Natural killer cell (primary cell): Measurements from ENCODE around the gene ZFP14. TPM values are rescaled to one million over a fixed set of nuclear protein-coding genes. Genes with fewer than 3 reads are reported as not detected.
A peak's percentile ranks its signal among the peaks of the same experiment; 100 is the strongest.

ENCODE experiments used
- ATAC-seq, 3 donors: fragments of 150-1000 bp in 2 of 3; fragments of 200-7000 bp in 1 of 3; cut with Tn5 transposase; 1 replicate in 1 of 3; 2 replicates in 2 of 3; pipeline ENCODE4 v1.10.0; 2021; ENCODE audit warnings: mild to moderate bottlenecking in 2 of 3, moderate library complexity in 2 of 3
- DNase-seq, 2 donors: peaks; one replicate each; pipeline versions ENCODE4 v3.0.0 to v3.0.0-alpha.2; 2013 to 2021; ENCODE audit warnings: mixed read lengths in 1 of 2
- H3K27ac ChIP-seq: one replicate; pipeline ENCODE4 v1.5.1; 2013; ENCODE audit warnings: mild to moderate bottlenecking, low read length
- H3K27me3 ChIP-seq: one replicate; pipeline ENCODE4 v1.6.1; 2013; ENCODE audit warnings: low read length; ENCODE audit not compliant: control insufficient read depth, insufficient read depth
- H3K36me3 ChIP-seq: one replicate; pipeline ENCODE4 v1.6.1; 2013; ENCODE audit warnings: low read length; ENCODE audit not compliant: control insufficient read depth, insufficient read depth
- H3K4me1 ChIP-seq: one replicate; pipeline ENCODE4 v1.6.1; 2013; ENCODE audit warnings: low read length; ENCODE audit not compliant: control insufficient read depth, insufficient read depth
- H3K4me3 ChIP-seq: one replicate; pipeline ENCODE4 v1.5.1; 2013; ENCODE audit warnings: low read length
- H3K9me3 ChIP-seq: one replicate; pipeline ENCODE4 v1.6.1; 2013; ENCODE audit warnings: low read length; ENCODE audit not compliant: control insufficient read depth, insufficient read depth
- H3K27ac Mint-ChIP-seq, 2 donors: one replicate each; pipeline ENCODE4 v1.8.0; 2022; ENCODE audit warnings: mild to moderate bottlenecking in 2 of 2, mixed read lengths in 2 of 2, moderate library complexity in 1 of 2
- H3K27me3 Mint-ChIP-seq, 2 donors: one replicate each; pipeline ENCODE4 v1.8.0; 2022; ENCODE audit warnings: low read depth in 2 of 2, mixed read lengths in 2 of 2
- H3K36me3 Mint-ChIP-seq: one replicate; pipeline ENCODE4 v1.8.0; 2022; ENCODE audit warnings: mixed read lengths
- H3K4me1 Mint-ChIP-seq, 2 donors: one replicate each; pipeline ENCODE4 v1.8.0; 2022; ENCODE audit warnings: mixed read lengths in 2 of 2
- H3K4me3 Mint-ChIP-seq: one replicate; pipeline ENCODE4 v1.8.0; 2022; ENCODE audit warnings: mild to moderate bottlenecking, moderate library complexity, mixed read lengths
- H3K9me3 Mint-ChIP-seq, 2 donors: one replicate each; pipeline ENCODE4 v1.8.0; 2022; ENCODE audit warnings: mixed read lengths in 2 of 2
- CTCF ChIP-seq: fragments of 200-600 bp; IDR thresholded peaks from one replicate; pipeline ENCODE4 v1.8.0; 2022; ENCODE audit warnings: antibody characterized with exemption
- WGBS: methylation state at CpG from one replicate; pipeline ENCODE4 v1.1.7; 2013; ENCODE audit warnings: missing lambda C conversion rate; ENCODE audit not compliant: insufficient coverage; 5-methylcytosine and 5-hydroxymethylcytosine counted together
- intact Hi-C: fragments of 100-400 bp; cut with micrococcal nuclease; formaldehyde crosslinking; loops from one replicate; pipeline ENCODE4 v1.14.2; 2022
- total RNA-seq, 4 donors: library from RNA; stranded (reverse); fragments of 120-200 nt in 1 of 4; gene quantifications; one replicate each; pipeline versions ENCODE4 v1.2.3 to v1.2.4, GENCODE V29; 2013 to 2022

The ZFP14 gene
- total RNA-seq, 3 donors from 2014 or later (not counting 1 experiment from before 2014, with no cell fraction given) = 7.4 to 8.2 (median 7.8) TPM

DNA sequence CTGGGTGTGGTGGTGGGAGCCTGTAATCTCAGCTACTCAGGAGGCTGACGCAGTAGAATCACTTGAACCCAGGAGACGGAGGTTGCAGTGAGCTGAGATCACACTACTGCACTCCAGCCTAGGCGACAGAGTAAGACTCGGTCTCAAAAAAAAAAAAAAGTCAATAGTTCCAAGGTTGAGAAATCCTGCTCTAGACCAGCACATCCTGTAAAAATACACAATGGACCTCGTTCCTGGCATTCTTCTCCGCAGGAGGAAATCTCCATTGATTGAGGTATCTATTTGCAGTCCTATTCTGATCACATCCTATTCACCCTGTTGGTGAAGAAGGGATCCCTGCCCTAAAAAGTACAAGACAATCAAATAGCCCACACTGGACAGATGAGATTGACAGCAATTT is 15.2 kb downstream of the ZFP14 start:
- Histone ChIP-seq H3K27ac (no peak overlapping the region), H3K27me3 (no peaks in the 10 kb centered on the region), H3K4me1 (no peaks in the 10 kb centered on the region), H3K4me3 (no peak overlapping the region), H3K9me3 (peaks cover 3% of the 10 kb centered on the region), H3K36me3 (peaks cover 47% of the 10 kb centered on the region)
- intact Hi-C loops = no loop called here
- ATAC-seq (no peak), DNase-seq (no peak)
- no peak for TF ChIP-seq CTCF
- Mint-ChIP-seq H3K27me3 (no peaks in the 10 kb centered on the region), H3K4me3 (no peak overlapping the region), H3K27ac (no peak overlapping the region), H3K36me3 (peaks cover 10% of the 10 kb centered on the region), H3K4me1 (no peaks in the 10 kb centered on the region), H3K9me3 (no peaks in the 10 kb centered on the region)
- 97% methylated on average over 6 of the region's 6 CpGs for WGBS

DNA sequence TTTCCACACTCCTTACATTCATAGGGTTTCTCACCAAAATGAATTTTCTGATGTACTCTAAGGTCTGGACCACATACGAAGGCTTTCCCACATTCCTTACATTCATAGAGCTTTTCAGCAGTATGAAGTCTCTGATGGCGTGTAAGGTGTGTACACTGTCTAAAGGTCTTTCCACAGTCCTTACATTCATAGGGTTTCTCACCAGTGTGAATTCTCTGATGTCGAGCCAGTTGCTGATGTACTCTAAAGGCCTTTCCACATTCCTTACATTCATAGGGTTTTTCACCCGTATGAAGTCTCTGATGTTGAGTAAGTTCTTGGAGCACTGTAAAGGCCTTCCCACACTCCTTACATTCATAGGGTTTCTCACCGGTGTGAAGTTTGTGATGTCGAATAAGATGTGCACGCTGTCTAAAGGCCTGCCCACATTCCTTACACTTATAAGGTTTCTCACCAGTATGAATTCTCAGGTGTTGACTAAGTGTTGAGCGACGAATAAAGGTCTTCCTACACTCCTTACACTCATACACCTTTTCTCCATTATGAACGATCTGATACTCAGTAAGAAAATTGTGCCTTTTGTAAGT is 38.1 kb downstream of the ZFP14 start:
- no peaks in the 10 kb centered on the region for H3K4me1 ChIP-seq
- H3K27me3 ChIP-seq = no peaks in the 10 kb centered on the region
- H3K27me3 Mint-ChIP-seq = no peaks in the 10 kb centered on the region
- no peak for TF ChIP-seq CTCF
- no peak overlapping the region for H3K27ac ChIP-seq
- peaks cover 56% of the 10 kb centered on the region for H3K9me3 ChIP-seq
- peaks cover 8 to 20% of the 10 kb centered on the region in 2 donors for H3K9me3 Mint-ChIP-seq
- WGBS = 96% methylated on average over 6 of the region's 10 CpGs
- intact Hi-C loops = no loop called here
- H3K4me3 ChIP-seq = no peak overlapping the region
- H3K27ac Mint-ChIP-seq = no peak overlapping the region
- no peak overlapping the region for H3K4me3 Mint-ChIP-seq
- H3K36me3 Mint-ChIP-seq = peaks cover 60% of the 10 kb centered on the region
- H3K4me1 Mint-ChIP-seq = no peaks in the 10 kb centered on the region
- H3K36me3 ChIP-seq = peaks cover 10% of the 10 kb centered on the region
- DNase-seq (no peak), ATAC-seq (no peak)

- Histone ChIP-seq H3K4me3 (peak overlapping the region; percentile 48), H3K4me1 (peaks cover 13% of the 10 kb centered on the region), H3K36me3 (peaks cover 2% of the 10 kb centered on the region), H3K27ac (peak overlapping the region; percentile 10), H3K27me3 (no peaks in the 10 kb centered on the region), H3K9me3 (peaks cover 52% of the 10 kb centered on the region)
- no peak for TF ChIP-seq CTCF
- Mint-ChIP-seq H3K4me3 (peak overlapping the region; percentile 91), H3K9me3 (peaks cover 0 to 16% of the 10 kb centered on the region in 2 donors), H3K4me1 (peaks cover 21% of the 10 kb centered on the region in 2 donors), H3K27ac (peak overlapping the region; percentile 76 to 85), H3K36me3 (peaks cover 31% of the 10 kb centered on the region), H3K27me3 (no peaks in the 10 kb centered on the region)
- intact Hi-C loops = no loop called here
- ATAC-seq = peak; percentile 92 to 99 (median 98)
- DNase-seq = peak; percentile 60 to 75
- WGBS = 3% methylated on average over 42 of the region's 43 CpGs
These were observed 47.4 kb downstream of the ZFP14 start for GRCh38 chr19:36331353-36332228.
